A673 (cell line): ENCODE results near the gene IFNAR1. TPM values are rescaled to one million over a fixed set of nuclear protein-coding genes. Genes with fewer than 3 reads are reported as not detected.

Experiments used
- BruUV-seq: library from RNA; stranded (reverse); fragments of 400-500 nt; replicated peaks from 2 replicates; lab custom pipeline; 2021; lab: Mats Ljungman, UMichigan
- CTCF ChIA-PET: fragments of 300-600 bp; sonication (Branson Sonifier 250); formaldehyde crosslinking; loops from one replicate; lab custom pipeline; 2022; ENCODE audit warnings: antibody characterized with exemption; lab: Charles Lee
- POLR2A ChIA-PET: fragments of 300-600 bp; sonication (Branson Sonifier 250); formaldehyde crosslinking; loops from one replicate; lab custom pipeline; 2022; ENCODE audit warnings: antibody characterized with exemption; ENCODE audit not compliant: low non-redundant PET; lab: Charles Lee
- DNase-seq: peaks from one replicate; pipeline ENCODE4 v3.0.0-alpha.2; 2015; ENCODE audit warnings: low spot score
- H3K27ac ChIP-seq: fragments of 200-600 bp; sonication (generic); 2 replicates; pipeline ENCODE4 v1.5.1; 2016; ENCODE audit warnings: mixed run types, low read depth, mild to moderate bottlenecking, mixed read lengths, antibody characterized with exemption, low read length; ENCODE audit not compliant: poor library complexity, severe bottlenecking
- H3K27me3 ChIP-seq: fragments of 200-600 bp; sonication (generic); replicated peaks from 2 replicates; pipeline ENCODE4 v1.6.1; 2017; ENCODE audit warnings: mixed run types, low read depth, mild to moderate bottlenecking, mixed read lengths, antibody characterized with exemption, low read length; ENCODE audit not compliant: insufficient read depth, poor library complexity
- H3K36me3 ChIP-seq: fragments of 200-600 bp; sonication (generic); 2 replicates; pipeline ENCODE4 v1.6.1; 2016; ENCODE audit warnings: mixed run types, mild to moderate bottlenecking, mixed read lengths, antibody characterized with exemption, low read length; ENCODE audit not compliant: insufficient read depth, poor library complexity, severe bottlenecking
- H3K4me1 ChIP-seq: fragments of 200-600 bp; sonication (generic); 2 replicates; pipeline ENCODE4 v1.6.1; 2017; ENCODE audit warnings: mixed run types, mild to moderate bottlenecking, mixed read lengths, antibody characterized with exemption, low read length; ENCODE audit not compliant: insufficient read depth, poor library complexity, severe bottlenecking
- H3K4me3 ChIP-seq: fragments of 200-600 bp; sonication (generic); 2 replicates; pipeline ENCODE4 v1.5.1; 2016; ENCODE audit warnings: low read depth, mixed run types, mild to moderate bottlenecking, mixed read lengths, low read length; ENCODE audit not compliant: poor library complexity, severe bottlenecking
- H3K9me3 ChIP-seq: fragments of 200-600 bp; sonication (generic); 2 replicates; pipeline ENCODE4 v1.6.1; 2016; ENCODE audit warnings: mixed run types, low read depth, mild to moderate bottlenecking, mixed read lengths, antibody characterized with exemption, low read length; ENCODE audit not compliant: poor library complexity, severe bottlenecking
- CTCF ChIP-seq: fragments of 300-800, 200-600 bp; sonication (generic); conservative IDR thresholded peaks from 2 replicates; pipeline ENCODE4 v1.5.1; 2017; ENCODE audit warnings: low read depth, mild to moderate bottlenecking, antibody characterized with exemption, low read length, moderate library complexity, mixed read lengths
- EZH2 ChIP-seq: fragments of 200-600 bp; sonication (generic); IDR thresholded peaks from 2 replicates; pipeline ENCODE4 v1.6.1; 2017; ENCODE audit warnings: borderline replicate concordance, low read depth, mild to moderate bottlenecking, mixed read lengths, antibody characterized with exemption, low read length; ENCODE audit not compliant: poor library complexity, severe bottlenecking
- intact Hi-C: fragments of 100-400 bp; cut with micrococcal nuclease; formaldehyde crosslinking; loops from one replicate; pipeline ENCODE4 v1.10.0; 2022; ENCODE audit not compliant: unreplicated experiment
- total RNA-seq: library from RNA; stranded (reverse); gene quantifications from 2 replicates; pipeline ENCODE4 v1.2.3, GENCODE V29; 2021

IFNAR1 gene
- total RNA-seq, 1 experiment from 2014 or later, result 38.1 TPM

DNA sequence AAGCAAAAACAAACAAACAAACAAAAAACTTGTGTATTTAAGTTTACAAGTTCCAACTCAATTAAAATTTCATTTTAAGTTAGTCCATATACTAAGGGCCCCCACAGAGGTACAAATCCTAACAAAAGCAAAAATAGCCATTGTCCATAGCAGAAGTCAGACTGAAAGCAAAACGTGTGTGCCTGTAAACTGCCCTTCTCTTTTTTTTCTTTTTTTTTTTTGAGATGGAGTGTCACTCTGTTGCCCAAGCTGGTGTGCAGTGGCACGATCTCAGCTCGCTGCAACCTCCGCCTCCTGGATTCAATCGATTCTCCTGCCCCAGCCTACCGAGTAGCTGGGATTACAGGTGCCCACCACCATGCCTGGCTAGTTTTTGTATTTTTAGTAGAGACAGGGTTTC lies 66.9 kb downstream of the IFNAR1 start:
- no peaks in the 10 kb centered on the region for H3K4me1 ChIP-seq
- intact Hi-C loops, result no loop called here
- ChIA-PET POLR2A (no interaction called here), CTCF (no interaction called here)
- H3K27ac ChIP-seq, result no peak overlapping the region
- H3K36me3 ChIP-seq, result no peaks in the 10 kb centered on the region
- TF ChIP-seq EZH2 (no peak), CTCF (no peak)
- no peak for DNase-seq
- no peak overlapping the region for H3K4me3 ChIP-seq
- BruUV-seq, result no TSS peak
- H3K27me3 ChIP-seq, result no peaks in the 10 kb centered on the region
- H3K9me3 ChIP-seq, result no peaks in the 10 kb centered on the region

DNA sequence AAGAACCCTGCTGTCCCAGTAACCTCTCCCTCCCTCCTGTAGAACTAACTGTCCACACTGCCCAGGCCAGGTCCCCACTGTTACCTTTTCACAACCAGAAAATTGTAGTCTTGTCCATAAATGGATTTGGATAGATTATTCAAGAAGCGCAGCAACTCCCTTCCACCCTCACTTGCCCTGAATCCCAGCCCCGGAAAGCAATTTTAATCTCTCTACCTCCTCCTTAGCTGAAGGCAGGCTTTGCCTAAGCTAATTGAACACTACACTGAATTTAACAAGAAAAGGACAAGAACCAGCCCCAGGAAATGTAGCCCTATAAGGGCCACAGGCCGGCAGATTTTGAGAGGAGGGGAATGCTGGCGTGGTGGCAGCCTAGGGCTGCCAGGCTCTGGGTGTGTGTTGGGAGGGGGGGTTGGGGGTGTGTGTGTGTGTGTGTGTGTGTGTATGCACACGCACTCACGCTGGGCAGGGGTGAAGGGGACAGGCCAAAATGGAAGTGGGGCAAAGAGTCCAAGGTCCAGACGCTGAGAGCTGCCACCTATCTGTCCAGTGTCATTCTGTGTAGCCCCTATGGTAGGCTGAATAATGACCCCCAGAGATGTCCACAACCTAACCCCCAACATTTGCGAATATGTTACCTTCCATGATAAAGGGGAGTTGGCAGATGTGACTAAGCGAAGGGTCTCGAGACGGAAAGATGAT lies 67.7 kb downstream of the IFNAR1 start:
- H3K4me1 ChIP-seq, result no peaks in the 10 kb centered on the region
- ChIA-PET CTCF (no interaction called here), POLR2A (no interaction called here)
- BruUV-seq, result no TSS peak
- H3K27me3 ChIP-seq, result no peaks in the 10 kb centered on the region
- no peak overlapping the region for H3K4me3 ChIP-seq
- H3K9me3 ChIP-seq, result no peaks in the 10 kb centered on the region
- no peak overlapping the region for H3K27ac ChIP-seq
- TF ChIP-seq EZH2, result no peak
- no peak for TF ChIP-seq CTCF
- intact Hi-C loops, result no loop called here
- DNase-seq, result no peak
- no peaks in the 10 kb centered on the region for H3K36me3 ChIP-seq

- no peak for DNase-seq
- CTCF ChIA-PET, result no interaction called here
- Histone ChIP-seq H3K9me3 (no peaks in the 10 kb centered on the region), H3K36me3 (no peaks in the 10 kb centered on the region), H3K4me1 (no peaks in the 10 kb centered on the region), H3K4me3 (no peak overlapping the region), H3K27me3 (no peaks in the 10 kb centered on the region), H3K27ac (no peak overlapping the region)
- POLR2A ChIA-PET, result no interaction called here
- TF ChIP-seq CTCF, result no peak
- no peak for TF ChIP-seq EZH2
- intact Hi-C loops, result no loop called here
- BruUV-seq, result no TSS peak
Observed at GRCh38 chr21:33393348-33393747, 68.6 kb downstream of the IFNAR1 start.
